DMS 273 treated with DMSO at 0.1 percent for 48 hours (cell line): ENCODE measurements around the gene COL27A1.
A peak's percentile ranks its signal among the peaks of the same experiment; 100 is the strongest.

ENCODE experiments used
- DNase-seq: peaks from one replicate; lab custom pipeline; 2025; lab: John Stamatoyannopoulos, UW

COL27A1 gene

DNA sequence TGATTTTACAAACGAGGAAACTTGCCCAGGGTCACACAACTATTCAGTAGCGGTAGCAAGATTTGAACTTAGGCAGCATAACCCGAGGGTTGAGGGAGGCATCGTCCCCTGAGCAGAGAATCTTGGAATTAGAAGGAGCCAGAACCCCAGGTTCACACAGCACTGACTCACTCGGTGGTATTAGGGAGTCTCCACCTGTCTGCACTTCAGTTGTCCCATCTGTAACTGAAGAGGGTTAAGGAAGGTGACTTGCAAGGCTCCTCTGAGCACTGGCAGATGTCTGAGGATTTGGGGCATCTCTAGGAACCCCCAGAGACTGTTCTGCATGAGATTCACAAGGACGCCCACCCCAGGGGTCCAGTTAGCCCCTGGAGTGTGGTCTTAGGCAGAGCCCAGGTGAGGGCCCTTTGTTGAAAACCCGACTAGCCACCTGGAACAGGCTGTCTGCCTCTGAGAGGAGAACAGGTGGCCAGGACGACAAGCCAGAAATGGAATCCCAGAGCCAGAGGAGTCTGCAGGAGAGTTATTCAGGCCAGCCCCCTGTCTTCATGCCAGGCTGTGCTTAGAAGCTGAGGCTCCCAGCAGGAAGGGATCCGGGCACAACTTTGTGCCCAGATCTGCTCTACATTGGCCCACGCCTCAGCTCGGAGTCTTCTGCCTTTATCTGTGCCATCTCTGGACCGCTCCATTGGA, 117.5 kb downstream of the COL27A1 start:
- no peak for DNase-seq

DNA sequence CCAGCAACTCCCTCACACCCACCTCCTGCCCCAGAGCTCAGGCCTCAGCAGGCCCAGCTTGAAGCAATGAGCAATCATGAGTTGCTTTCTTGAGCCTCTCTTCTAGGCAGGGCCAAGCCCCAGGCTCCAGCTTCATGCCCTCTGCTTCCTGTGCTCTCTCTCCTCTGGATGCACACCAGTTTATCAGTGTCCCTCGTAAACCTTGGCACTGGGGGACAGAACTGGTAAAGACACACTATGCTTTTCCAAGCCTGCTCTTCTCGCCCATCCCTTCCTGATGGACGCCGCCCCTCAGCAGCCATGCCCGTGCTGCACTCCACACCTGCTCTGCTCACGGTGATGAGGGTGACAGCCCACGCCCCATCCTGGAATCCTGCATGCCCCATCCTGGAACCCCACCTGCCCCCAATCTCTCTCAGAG, 118.1 kb downstream of the COL27A1 start:
- DNase-seq, result no peak

DNA sequence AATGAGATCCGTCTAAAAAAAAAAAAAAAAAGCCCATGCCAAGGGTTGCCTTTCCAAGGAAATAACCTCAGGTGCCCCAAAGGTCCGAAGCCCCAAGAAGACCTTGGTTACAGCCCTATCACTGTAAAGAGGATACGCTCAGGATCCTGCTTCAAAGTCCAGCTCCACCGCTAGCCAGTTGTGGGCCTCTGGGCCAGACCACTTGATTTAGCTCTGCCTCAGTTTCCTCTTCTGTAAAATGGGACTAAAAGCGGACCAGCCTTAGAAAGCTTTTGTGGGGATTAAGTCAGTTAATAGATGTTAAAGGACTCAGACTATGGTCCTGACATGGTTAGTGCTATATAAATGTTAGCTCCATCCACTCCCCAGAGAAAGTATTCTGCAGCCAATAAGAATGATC, 118.9 kb downstream of the COL27A1 start:
- no peak for DNase-seq

DNA sequence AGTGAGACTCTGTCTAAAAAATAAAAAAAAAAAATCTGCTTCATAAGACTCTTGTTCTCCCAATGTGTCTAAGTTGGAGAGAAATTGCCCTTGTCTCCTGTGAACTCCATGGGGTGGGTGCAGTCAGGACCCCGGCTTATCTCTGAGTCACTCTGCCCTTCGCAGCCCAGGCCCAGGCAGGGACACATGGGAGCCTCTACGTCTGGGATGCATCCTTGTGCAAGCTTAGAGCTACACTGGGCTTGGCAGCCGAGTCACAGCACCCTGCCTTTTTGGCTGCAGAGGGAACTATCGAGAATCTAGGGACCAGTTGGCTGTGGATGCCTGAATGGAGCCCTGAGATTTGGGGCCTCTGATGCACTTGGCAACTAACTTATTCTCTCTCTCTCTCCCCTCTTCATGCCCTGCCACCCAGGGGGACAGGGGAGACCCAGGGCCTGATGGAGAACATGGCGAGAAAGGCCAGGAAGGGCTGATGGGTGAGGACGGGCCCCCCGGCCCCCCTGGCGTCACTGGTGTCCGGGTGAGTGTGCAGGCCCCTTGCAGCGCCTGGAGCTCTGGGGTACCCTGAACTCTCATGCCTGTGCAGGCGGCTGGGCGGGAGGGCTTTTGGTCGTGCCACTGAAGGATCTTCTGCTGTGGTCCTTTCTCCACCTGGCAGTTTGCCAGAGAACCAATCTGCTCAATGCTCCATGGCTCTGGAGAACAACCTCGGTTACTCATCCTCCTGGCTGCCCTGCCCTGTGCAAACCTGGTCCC, 120.1 kb downstream of the COL27A1 start:
- DNase-seq, result no peak

DNA sequence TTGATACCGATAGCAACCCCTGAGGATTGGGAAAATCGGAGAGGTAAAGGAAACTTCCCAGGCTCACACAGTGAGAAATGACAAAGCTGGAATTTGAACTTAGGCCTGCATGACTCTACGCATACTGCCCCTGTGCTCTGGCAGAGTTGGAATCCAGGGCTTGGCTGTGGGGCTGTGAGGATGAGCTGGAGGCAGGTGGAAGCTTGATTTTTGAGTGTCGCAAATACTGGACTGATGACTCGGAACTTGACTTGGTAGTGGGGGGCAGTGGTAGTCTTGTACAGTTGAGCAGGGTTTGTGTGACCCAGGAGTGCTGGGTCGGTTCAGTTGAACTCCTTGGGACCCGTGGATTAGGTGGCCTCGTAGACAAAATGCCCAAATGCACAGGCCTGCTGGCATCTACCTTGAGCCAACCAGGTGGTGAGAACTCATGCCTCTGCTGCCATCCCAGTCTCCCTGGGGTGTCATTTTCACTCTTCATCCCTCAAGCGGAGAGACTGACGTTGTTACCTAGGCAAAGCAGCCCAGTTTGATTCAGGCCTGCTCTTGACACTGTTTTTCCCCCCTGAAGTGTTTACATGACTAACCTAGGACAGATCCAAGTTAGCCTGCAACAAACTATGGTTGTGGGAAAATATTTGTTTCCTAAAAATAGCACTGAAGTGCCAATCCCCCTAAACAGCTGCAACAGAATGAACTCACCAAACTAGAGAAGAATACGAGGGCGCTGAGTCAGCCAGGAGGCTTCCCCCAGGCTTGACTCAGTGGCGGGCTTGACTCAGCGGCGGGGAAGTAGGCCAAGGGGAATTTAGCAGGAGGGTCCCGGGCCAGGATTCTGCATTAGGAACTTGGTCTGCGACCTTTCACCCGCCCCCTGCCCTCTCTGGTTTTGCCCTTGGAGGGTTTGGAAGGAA, 121.8 kb downstream of the COL27A1 start:
- DNase-seq, result no peak

DNA sequence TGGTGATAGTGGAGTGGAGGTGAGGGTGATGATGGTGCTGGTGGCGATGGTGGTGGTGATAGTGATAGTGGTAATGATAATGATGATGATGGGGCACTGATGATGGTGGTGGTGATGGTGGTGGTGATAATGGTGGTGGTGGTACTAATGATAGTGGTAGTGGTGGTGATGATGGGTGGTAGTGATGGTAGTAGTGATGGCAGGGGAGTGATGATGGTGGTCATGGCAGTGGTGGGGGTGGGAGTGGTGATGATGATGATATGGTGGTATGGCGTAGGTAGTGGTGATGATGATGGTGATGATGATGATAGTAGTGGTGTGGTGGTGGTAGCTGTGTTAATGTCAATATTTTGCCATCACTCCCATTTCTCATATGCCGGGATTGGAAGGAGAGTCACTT, 123.0 kb downstream of the COL27A1 start:
- DNase-seq, result no peak

DNA sequence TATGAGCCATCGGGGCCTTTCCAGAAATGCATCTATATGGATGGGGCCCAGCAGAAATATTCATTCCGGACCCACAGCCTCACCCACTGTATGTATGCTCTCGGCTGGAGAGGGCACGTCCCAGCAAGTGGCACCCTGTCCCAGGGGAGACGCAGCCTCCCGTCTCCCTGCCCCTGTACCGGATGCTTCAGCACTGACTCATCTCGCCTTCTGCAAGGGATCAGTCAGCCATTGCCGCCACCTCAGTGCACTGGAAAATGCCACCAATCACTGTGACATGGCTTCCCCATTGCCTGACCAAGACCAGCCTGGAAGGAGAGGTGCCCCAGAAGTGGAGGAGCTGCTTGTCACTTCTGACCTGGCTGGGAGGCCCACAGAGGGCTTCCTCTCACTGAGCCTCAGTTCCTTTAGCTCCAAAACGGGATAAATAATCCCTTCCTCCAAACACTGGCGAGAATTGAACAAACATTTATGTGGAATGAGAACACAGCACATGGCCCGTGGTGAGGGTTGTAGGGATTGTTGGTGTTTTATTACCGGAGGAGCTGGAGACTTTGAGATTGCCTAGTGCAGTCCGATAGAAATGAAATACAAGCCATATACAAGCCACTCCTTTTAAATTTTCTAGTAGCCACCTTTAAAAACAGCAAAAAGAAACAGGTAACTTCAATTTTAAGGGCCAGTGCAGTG, 123.7 kb downstream of the COL27A1 start:
- DNase-seq, result no peak

DNA sequence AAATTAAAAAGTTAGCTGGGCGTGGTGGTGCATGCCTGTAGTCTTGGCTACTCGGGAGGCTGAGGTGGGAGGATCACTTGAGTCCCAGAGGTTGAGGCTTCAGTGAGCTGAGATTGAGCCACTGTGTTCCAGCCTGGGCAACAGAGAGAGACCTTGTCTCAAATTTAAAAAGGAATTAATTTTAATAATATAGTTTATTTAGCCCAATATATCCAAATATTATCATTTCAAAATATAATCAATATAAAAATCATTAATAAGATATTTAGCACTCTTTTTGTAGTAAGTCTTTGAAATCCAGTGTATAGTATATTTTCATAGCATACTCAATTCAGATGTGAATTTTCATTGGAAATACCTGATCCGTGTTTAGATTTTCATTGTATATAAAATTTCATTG, 124.4 kb downstream of the COL27A1 start:
- no peak for DNase-seq

DNA sequence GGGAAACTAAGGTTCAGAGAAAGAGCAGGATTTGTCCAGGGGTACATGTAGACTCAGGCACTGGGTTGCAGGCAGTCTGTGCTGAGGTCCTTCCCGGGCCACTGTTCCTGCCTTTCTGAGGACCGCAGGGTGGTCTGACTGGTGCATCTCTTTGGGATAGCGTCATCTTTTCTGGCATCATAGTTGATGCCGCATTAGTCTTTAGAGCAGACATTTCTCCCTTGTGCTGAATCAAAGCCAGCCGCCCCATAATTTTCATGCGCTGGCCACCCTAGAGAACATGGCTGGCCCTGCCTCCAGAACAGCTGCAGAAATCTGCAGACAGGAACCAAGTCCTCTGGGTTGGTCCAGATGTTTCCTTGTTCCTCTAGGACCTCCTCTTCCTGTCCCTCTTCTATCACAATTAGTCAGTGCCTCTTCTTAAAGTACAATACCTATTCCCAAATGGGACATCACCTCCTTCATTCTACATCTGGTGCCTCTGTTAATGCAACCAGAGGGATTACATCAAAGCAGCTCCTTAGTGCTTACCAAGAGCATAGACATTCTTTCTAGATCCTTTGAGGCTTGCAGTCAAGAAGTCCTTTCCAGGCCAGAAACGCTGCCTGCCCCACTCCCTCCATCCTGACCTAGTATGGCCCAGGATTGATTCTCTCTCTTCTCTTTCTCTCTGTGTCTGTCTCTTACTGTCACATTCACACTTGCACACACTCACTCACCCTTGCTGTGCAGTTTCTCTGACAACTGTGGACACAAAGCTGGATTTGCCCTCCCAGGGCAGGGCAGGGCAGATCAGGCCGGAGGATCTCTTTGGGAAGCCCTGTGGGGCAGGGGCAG, 125.5 kb downstream of the COL27A1 start:
- no peak for DNase-seq

DNA sequence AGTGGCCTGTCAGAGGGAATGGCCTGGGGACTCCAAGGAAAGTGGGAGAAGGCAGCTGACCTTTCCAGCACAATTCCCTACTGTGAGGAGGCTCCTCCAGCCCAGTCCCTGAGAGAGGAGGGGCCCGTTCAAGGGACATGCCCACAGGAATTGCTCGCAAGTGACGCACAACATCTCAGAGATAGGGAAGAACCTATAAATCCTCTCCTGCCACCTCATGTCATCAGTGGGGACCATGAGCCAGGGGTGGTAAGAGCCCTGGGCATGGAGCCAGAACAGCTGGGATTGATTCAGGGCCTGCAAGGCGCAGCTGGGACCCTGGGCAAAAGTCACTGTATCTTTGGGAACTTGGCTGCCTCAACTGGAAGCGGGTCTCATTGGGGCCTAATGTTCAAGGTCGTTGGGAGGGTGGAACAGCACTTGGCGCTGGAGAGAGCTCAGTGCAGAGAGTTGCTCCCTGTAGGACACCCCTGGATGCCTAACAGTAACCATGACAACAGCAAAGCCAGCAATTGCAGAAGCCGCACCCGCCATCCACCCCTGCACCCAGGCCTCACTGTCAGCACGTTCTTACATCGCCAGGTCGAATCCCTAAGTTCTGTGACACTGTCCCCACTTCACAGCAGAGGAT, 126.3 kb downstream of the COL27A1 start:
- no peak for DNase-seq

DNA sequence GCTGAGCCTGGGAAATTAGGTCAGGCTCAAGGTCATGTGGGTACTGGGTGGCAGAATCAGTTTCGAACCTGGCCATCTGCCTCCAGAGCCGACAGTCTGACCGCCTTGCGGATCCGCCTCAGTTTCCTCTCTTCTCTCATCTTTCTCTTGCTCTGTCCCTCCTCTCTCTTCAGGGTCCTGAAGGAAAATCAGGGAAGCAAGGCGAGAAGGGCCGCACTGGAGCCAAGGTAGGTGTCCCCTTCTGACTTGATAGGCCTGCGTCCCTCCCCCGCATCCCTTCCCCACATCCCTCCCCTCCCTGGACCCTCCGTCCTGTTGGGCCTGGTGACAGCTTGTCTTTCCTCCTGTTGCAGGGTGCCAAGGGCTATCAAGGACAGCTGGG, 126.8 kb downstream of the COL27A1 start:
- no peak for DNase-seq

DNA sequence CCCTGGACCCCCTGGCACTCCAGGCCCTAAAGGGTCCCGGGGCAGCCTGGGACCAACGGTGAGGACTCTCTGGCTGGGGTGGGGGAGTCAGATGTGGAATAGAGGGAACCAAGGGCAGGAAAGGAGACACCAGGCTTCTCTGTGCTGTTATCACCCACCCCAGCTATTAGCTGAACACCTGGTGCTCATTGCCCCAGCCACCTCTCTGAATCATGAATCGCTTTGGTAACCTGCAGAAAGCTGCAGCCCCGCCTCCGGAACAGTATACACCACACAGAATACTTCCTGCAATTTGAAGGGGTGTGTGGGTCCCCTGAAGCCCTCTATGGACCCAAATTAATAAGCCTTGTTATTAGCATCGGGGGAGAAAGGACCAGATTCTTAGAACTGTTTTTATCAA, 127.2 kb downstream of the COL27A1 start:
- DNase-seq, result no peak

DNA sequence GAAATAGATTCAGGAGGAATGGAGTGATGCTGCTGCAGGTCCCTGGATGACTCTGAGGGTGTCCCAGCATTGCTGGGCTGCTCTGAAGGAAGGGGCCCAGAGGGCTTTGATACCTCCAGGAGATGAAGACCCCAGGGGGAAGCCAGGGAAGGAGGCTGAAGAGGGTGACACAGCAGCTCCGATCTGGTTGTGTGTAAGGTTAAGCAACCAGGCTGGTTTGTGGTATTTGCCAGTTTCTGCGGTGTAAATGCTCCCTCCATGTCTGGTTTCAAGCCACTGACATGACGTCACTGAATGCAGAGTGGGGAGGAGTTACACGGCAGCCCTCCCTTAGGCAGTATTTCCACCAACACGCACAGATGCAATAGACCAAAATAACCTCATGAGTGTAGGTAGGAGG, 127.6 kb downstream of the COL27A1 start:
- DNase-seq, result no peak

DNA sequence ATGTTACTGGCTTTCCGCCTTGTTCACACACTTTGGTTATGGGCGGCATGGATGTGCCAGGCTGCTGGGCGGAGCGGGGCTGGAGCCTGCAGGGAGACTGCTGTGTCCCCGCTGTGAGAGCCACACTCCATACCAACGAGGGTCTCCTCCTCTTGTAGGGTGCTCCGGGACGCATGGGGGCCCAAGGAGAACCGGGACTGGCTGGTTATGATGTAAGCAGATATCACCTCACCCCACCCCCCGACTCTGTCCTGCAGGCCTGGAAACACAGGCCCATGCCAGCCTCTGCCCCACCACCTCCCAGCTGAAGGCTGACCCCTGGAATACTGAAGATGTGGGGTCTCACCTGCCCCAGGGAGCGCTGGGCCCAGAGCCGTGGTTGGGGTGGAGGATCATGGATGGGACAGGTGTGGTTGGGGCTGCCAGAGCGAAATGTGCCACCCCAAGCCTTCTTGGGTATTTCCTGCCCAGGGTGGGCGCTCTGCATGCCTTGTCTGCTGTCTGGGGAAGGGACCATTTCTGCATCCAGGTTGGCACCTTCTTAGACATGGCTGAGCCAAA, 128.3 kb downstream of the COL27A1 start:
- DNase-seq, result no peak

DNA sequence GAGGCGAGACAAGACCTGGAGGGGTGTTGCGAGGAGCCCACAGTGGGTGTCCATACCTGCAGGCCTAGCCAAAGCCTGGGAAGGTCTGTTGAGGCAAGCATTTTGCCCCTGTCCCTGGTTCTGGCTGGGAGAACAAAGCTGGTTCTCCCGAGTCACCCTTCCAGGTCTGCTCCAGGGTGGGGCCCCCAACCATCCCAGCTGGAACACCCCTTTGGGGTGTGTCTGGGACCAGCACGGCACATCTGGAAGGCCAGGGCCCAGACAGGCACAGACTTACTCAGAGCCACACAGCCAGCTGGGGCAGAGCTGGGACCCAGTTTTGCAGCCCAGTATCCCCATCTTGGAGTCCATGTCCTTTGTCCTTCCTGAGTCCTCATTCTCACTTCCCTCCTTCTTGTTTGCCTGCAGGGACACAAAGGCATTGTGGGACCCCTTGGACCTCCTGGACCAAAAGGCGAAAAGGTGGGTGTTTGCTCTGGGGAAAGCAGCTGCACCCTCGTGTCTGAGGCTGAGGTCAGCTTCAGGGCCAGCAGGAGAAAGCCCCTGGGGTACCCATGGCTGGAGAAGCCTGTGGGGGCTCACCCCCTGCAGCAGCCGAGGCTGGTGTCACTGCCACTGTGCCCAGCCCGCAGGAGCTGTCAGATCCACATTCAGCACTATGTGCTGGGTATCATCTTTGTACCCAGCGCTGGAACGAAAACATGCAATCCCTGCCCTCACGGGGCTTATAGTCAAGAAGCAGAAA, 129.2 kb downstream of the COL27A1 start:
- no peak for DNase-seq

DNA sequence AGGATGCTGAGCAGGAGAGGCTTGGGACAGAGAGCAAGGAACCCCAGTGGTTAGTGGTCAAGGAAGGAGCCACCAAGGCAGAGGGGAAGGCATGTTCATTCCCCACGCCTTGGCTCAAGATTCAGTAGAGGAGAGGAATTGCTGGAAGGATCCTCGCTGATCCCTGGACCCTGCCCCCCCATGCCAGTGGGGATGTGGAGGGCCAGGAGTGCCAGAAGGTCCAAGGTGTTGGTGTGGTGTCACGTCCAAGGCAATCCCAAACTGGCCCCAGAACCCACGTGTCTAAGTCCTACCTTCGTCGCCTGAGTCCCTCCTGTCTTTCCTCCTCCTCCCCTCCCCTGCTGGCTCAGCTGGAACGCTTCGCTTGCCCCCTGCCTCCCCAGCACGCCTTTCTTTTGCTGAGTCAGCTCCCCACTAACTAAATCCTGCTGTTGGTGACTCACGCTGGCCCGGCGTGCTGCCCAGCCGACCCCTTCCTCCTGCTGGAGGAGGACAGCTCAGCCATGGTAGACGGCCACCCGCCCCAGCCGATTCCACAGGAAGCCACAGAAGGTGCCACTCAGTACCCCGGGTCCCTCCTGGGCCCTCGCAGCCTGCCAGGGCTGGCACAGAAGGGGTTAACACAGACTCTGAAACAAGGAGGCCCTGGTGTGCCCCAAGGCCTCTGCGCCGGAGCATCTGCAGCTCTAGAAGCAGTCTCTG, 130.0 kb downstream of the COL27A1 start:
- no peak for DNase-seq

DNA sequence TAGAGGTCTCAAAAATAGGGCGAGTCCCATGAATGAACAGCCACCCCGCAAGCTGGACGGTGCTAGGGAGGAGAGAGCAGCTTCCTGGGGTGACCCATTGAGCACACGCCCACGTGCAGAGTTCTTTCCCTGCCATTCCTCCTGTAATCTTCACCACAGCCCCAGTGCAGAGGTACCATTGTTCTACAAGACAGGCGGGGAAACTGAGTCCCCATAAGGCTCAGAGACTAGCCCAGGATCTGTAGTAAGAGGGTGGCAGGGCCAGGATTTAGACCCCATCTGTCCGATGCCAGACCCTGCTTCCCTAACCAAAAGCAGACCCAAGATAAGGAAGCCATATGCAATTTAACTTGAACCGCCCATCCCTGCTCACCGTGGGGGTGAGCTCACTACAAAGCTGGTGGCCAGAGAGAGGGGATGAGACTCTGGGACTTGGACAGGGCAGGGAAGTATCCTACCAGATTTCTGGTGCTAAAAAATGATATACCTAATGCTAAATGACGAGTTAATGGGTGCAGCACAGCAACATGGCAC, 130.9 kb downstream of the COL27A1 start:
- DNase-seq, result no peak

DNA sequence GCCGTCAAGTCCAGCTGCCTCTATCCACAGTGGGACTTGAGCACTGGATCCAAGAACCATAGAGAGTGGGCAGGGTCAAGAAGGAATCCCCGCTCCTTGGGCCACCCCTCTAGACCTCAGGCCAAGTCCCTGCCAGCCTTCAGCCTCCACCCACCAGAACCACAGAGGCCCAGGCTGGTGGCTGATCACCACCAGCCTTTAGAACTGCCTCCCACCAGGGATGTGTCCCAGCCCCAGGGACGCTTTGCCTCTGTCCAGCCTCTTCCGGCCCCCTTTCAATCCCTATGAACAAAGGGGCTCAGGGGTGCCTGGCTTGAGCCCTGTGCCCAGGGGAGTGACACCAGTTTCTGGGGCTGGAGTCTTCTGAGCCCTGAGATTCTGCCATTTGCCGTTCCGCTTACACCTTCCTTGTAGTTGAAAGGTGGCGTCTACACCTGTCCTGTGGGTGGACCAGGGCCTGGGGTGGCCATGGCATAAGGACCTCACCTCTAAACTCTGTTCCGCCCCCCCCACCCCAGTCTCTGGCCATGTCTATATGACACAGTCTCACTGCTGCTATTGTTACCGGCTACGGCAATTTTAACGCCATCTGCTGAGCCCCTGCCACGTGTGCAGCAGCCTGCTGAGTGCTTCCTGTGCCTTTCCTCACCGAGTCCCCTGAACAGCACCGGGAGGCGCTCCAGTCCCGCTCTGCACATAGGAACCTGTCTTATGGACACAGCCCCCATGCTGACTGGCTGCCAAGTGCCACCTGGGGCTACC, 131.8 kb downstream of the COL27A1 start:
- peak; percentile 70 for DNase-seq
